Keratinocyte (primary cell): ENCODE measurements around the gene NEAT1. TPM values are rescaled to one million over a fixed set of nuclear protein-coding genes. Genes with fewer than 3 reads are reported as not detected.

Experiments used
- DNase-seq: peaks from one replicate; pipeline ENCODE4 v3.0.0-alpha.2; 2011; ENCODE audit warnings: low read depth, missing footprints, low spot score
- FAIRE-seq: peaks from 2 replicates; lab custom pipeline; 2011; peaks lifted over from hg19 to GRCh38; lab: Jason Lieb, UNC
- H2AFZ ChIP-seq: 2 replicates; pipeline ENCODE4 v1.6.0; 2012; ENCODE audit warnings: low read length, control low read depth, inconsistent platforms; ENCODE audit not compliant: control insufficient read depth
- H3K27ac ChIP-seq: 2 replicates; pipeline ENCODE4 v1.5.1; 2011; ENCODE audit warnings: low read length; ENCODE audit not compliant: control insufficient read depth, insufficient read depth
- H3K27me3 ChIP-seq: 3 replicates; pipeline ENCODE4 v1.6.0; 2011; ENCODE audit warnings: low read length; ENCODE audit not compliant: control insufficient read depth, insufficient read depth; ENCODE audit errors: extremely low read depth
- H3K36me3 ChIP-seq, 2 experiments: 2 replicates in 1 of 2; 3 replicates in 1 of 2; pipeline ENCODE4 v1.5.1; 2011; ENCODE audit warnings: low read length in 2 of 2, mild to moderate bottlenecking in 1 of 2; ENCODE audit not compliant: control insufficient read depth in 2 of 2, insufficient read depth in 2 of 2; ENCODE audit errors: extremely low read depth in 1 of 2
- H3K4me1 ChIP-seq: 3 replicates; pipeline ENCODE4 v1.5.1; 2011; ENCODE audit warnings: low read length; ENCODE audit not compliant: control insufficient read depth, insufficient read depth; ENCODE audit errors: extremely low read depth
- H3K4me2 ChIP-seq: 3 replicates; pipeline ENCODE4 v1.6.0; 2011; ENCODE audit warnings: low read depth, low read length; ENCODE audit not compliant: control insufficient read depth, insufficient read depth; ENCODE audit errors: extremely low read depth
- H3K4me3 ChIP-seq, 3 experiments: fragments of 200-600 bp in 1 of 3; sonication (generic) in 1 of 3; 2 replicates in 2 of 3; 3 replicates in 1 of 3; pipeline ENCODE4 v1.5.1; 2011 to 2016; ENCODE audit warnings: low read length in 3 of 3, mild to moderate bottlenecking in 3 of 3, control low read depth in 2 of 3, inconsistent platforms in 1 of 3, low read depth in 1 of 3, mixed read lengths in 1 of 3, mixed run types in 1 of 3, moderate library complexity in 1 of 3; ENCODE audit not compliant: control insufficient read depth in 2 of 3, insufficient read depth in 2 of 3; ENCODE audit errors: extremely low read depth in 1 of 3
- H3K79me2 ChIP-seq: 2 replicates; pipeline ENCODE4 v1.6.0; 2012; ENCODE audit warnings: low read length; ENCODE audit not compliant: control insufficient read depth, insufficient read depth
- H3K9ac ChIP-seq: 3 replicates; pipeline ENCODE4 v1.6.0; 2011; ENCODE audit warnings: low read length; ENCODE audit not compliant: control insufficient read depth, insufficient read depth; ENCODE audit errors: extremely low read depth
- H3K9me1 ChIP-seq: 3 replicates; pipeline ENCODE4 v1.6.0; 2011; ENCODE audit warnings: low read length; ENCODE audit not compliant: control insufficient read depth, insufficient read depth; ENCODE audit errors: extremely low read depth
- H3K9me3 ChIP-seq: 2 replicates; pipeline ENCODE4 v1.5.1; 2012; ENCODE audit warnings: low read depth, low read length; ENCODE audit not compliant: control insufficient read depth
- H4K20me1 ChIP-seq: 3 replicates; pipeline ENCODE4 v1.6.0; 2011; ENCODE audit warnings: low read length; ENCODE audit not compliant: control insufficient read depth, insufficient read depth; ENCODE audit errors: extremely low read depth
- CTCF ChIP-seq, 3 experiments: IDR thresholded peaks in 1 of 3; conservative IDR thresholded peaks in 1 of 3; optimal IDR thresholded peaks in 1 of 3; 2 replicates in 2 of 3; 3 replicates in 1 of 3; pipeline versions ENCODE3 to v1.5.1; 2011; ENCODE audit warnings: low read length in 3 of 3, mild to moderate bottlenecking in 3 of 3, moderate library complexity in 2 of 3, control low read depth in 1 of 3, inconsistent platforms in 1 of 3; ENCODE audit not compliant: insufficient read depth in 2 of 3; ENCODE audit errors: extremely low read depth in 1 of 3
- EZH2 ChIP-seq: IDR thresholded peaks from one replicate; pipeline ENCODE4 v1.6.1; 2012; ENCODE audit warnings: inconsistent platforms, mild to moderate bottlenecking, low read length, moderate library complexity
- dilution Hi-C: fragments of 300-500 bp; cut with MboI; formaldehyde crosslinking; loops from one replicate; pipeline ENCODE4 v1.7.0; 2020; ENCODE audit warnings: low sequenced_read_pairs; ENCODE audit not compliant: extremely low pct_ligation_motif_present
- polyA plus RNA-seq, 5 experiments: library from polyadenylated mRNA; depleted of rRNA in 3 of 5; stranded (reverse) in 3 of 5; stranded (forward) in 1 of 5; unstranded in 1 of 5; fragments of >200 nt; gene quantifications; 1 replicate in 1 of 5; 2 replicates in 3 of 5; 3 replicates in 1 of 5; pipeline versions ENCODE4 v1.2.1 to v1.2.3, GENCODE V29; 2011 to 2012; ENCODE audit warnings: missing spikeins in 2 of 5, low read depth in 1 of 5, low replicate concordance in 1 of 5

NEAT1 gene
- polyA plus RNA-seq, 1 donor (not counting 4 experiments of a cell fraction or from before 2014, with no cell fraction given): 270 TPM

GRCh38 chr11:65468874-65469333 is 46.3 kb downstream of the NEAT1 start:
- H3K27ac ChIP-seq: no peak overlapping the region

GRCh38 chr11:65470433-65471049 is 47.9 kb downstream of the NEAT1 start:
- Histone ChIP-seq H3K4me1 (peaks cover 30% of the 10 kb centered on the region), H3K9me1 (no peaks in the 10 kb centered on the region), H3K79me2 (peaks cover 11% of the 10 kb centered on the region), H3K9me3 (no peaks in the 10 kb centered on the region), H4K20me1 (no peaks in the 10 kb centered on the region), H3K4me3 (no peak overlapping the region), H2AFZ (no peak overlapping the region), H3K27me3 (no peaks in the 10 kb centered on the region), H3K36me3 (no peaks in the 10 kb centered on the region), H3K4me2 (no peak overlapping the region), H3K9ac (peak overlapping the region; percentile 40), H3K27ac (no peak overlapping the region)
- TF ChIP-seq EZH2 (no peak), CTCF (optimal IDR thresholded peaks at IDR 0.05 in 1 of 3, IDR thresholded peaks at IDR 0.05 in 1 of 3, conservative IDR thresholded peaks at IDR 0.05 in 1 of 3; ENCODE audit: extremely low read depth in 1 of 3, insufficient read depth in 2 of 3, low read length in 3 of 3) (no peak)
- DNase-seq (no peak), FAIRE-seq (no peak)
- dilution Hi-C loops: no loop called here

More at GRCh38 chr11:65468874-65469333, 46.3 kb downstream of the NEAT1 start:
- TF ChIP-seq CTCF (optimal IDR thresholded peaks at IDR 0.05 in 1 of 3, IDR thresholded peaks at IDR 0.05 in 1 of 3, conservative IDR thresholded peaks at IDR 0.05 in 1 of 3; ENCODE audit: extremely low read depth in 1 of 3, insufficient read depth in 2 of 3, low read length in 3 of 3) (peak; percentile 89 to 96 (median 94)), EZH2 (no peak)
- Histone ChIP-seq H3K36me3 (no peaks in the 10 kb centered on the region), H3K9me1 (no peaks in the 10 kb centered on the region), H2AFZ (no peak overlapping the region), H3K4me3 (no peak overlapping the region), H4K20me1 (no peaks in the 10 kb centered on the region), H3K9me3 (no peaks in the 10 kb centered on the region), H3K9ac (no peak overlapping the region), H3K27me3 (no peaks in the 10 kb centered on the region), H3K4me1 (peaks cover 22% of the 10 kb centered on the region), H3K79me2 (peaks cover 11% of the 10 kb centered on the region), H3K4me2 (no peak overlapping the region)
- no peak for FAIRE-seq
- dilution Hi-C loops: no loop called here
- DNase-seq: no peak
